ENCODE results near the gene CALD1. TPM values are rescaled to one million over a fixed set of nuclear protein-coding genes. Genes with fewer than 3 reads are reported as not detected.

Gene CALD1
- total RNA-seq, 6 donors from 2014 or later: 98.6 to 156 (median 124) TPM

DNA sequence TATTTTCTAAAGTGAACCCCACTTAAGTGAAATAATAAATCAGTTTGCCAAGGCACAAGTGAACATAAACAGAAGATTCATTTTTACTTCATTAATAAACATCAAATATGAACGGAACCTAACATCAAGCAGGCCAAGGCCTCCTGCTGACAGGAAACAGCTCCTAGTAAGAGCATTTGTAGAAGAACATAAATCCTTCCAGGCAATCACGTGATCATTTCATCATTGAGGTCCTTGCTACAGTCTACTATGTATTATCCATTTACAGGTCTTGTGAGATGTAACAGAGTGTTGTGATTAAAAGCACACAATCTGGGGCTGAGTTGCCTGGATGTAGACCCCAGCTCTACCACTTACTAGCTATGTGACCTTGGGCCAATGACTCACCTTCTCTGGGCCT is 70.6 kb downstream of the CALD1 start:
- no peak for TF ChIP-seq EP300 (IDR thresholded peaks at IDR 0.05)
- TF ChIP-seq, protein P1, sequence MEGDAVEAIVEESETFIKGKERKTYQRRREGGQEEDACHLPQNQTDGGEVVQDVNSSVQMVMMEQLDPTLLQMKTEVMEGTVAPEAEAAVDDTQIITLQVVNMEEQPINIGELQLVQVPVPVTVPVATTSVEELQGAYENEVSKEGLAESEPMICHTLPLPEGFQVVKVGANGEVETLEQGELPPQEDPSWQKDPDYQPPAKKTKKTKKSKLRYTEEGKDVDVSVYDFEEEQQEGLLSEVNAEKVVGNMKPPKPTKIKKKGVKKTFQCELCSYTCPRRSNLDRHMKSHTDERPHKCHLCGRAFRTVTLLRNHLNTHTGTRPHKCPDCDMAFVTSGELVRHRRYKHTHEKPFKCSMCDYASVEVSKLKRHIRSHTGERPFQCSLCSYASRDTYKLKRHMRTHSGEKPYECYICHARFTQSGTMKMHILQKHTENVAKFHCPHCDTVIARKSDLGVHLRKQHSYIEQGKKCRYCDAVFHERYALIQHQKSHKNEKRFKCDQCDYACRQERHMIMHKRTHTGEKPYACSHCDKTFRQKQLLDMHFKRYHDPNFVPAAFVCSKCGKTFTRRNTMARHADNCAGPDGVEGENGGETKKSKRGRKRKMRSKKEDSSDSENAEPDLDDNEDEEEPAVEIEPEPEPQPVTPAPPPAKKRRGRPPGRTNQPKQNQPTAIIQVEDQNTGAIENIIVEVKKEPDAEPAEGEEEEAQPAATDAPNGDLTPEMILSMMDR (IDR thresholded peaks at IDR 0.05): no peak
- peaks cover 0 to 8% (median 0%) of the 10 kb centered on the region in 4 donors for H3K36me3 ChIP-seq
- peaks cover 0 to 15% (median 8%) of the 10 kb centered on the region in 4 donors for H3K4me1 ChIP-seq
- no peaks in the 10 kb centered on the region for H3K27me3 ChIP-seq
- no peak overlapping the region for H3K27ac ChIP-seq
- no peaks in the 10 kb centered on the region for H3K9me3 ChIP-seq
- WGBS, 2 donors: 43 to 46% methylated on average over 2 of the region's 2 CpGs
- ATAC-seq (ENCODE audit: low FRiP score in 2 of 2) (no peak), DNase-seq (no peak)
- H3K4me3 ChIP-seq: no peak overlapping the region

DNA sequence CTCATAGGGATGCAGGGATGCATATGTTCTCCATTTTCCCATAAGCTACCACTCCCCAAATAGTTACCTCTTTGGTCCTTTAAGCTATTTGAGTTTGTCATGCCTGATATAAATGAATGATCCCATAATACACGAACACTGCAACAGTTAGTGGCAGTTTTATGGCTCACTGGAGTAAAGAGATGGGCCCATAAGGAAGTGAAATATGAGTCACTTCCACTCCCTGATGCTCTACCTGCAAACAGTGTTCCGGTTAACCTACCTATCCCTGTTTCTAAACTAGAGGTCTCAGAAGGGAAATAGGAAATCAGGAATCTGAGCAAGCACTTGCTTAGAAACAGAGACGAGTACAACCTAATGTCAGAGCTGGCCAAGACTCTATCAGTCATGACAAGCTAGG is 71.7 kb downstream of the CALD1 start:
- WGBS, 2 donors: 85 to 87% methylated on average over 3 of the region's 3 CpGs
- no peak overlapping the region for H3K27ac ChIP-seq
- no peak for ATAC-seq (ENCODE audit: low FRiP score in 2 of 2)

DNA sequence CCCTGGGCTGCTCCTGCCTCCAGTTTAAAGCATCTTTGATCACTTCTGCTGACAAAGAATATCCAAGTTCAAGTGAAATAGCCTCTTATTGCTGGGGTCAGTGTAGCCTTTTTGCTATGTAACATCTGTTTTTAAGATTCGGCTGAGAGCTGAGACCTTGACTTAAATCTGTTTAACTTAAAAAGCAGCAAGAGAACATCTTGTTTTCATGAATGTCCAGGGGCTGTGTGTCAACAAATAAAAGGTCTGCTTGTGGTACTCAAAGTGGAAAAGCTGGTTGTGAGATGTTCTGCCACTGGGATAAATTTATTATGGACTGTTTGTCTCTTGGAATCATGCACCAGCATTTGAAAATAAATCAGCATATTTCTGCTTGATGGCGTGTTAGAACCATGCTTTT is 73.2 kb downstream of the CALD1 start:
- no peaks in the 10 kb centered on the region for H3K27me3 ChIP-seq
- DNase-seq (no peak), ATAC-seq (ENCODE audit: low FRiP score in 2 of 2) (no peak)
- WGBS, 2 donors: 76 to 90% methylated on average over 2 of the region's 2 CpGs
- TF ChIP-seq EP300 (IDR thresholded peaks at IDR 0.05) (no peak), POLR2AphosphoS5 (IDR thresholded peaks at IDR 0.05) (no peak), POLR2A (IDR thresholded peaks at IDR 0.05) (no peak)
- TF ChIP-seq, protein P1 (IDR thresholded peaks at IDR 0.05): no peak
- no peaks in the 10 kb centered on the region for H3K36me3 ChIP-seq
- H3K4me3 ChIP-seq: no peak overlapping the region
- H3K9me3 ChIP-seq: no peaks in the 10 kb centered on the region
- H3K4me1 ChIP-seq: peaks cover 0 to 27% (median 21%) of the 10 kb centered on the region in 4 donors
- H3K27ac ChIP-seq: peak overlapping the region in 1 of 4 donors; percentile 35

More for the DNA sequence above, 71.7 kb downstream of the CALD1 start:
- no peaks in the 10 kb centered on the region for H3K9me3 ChIP-seq
- H3K36me3 ChIP-seq: no peaks in the 10 kb centered on the region
- H3K4me3 ChIP-seq: no peak overlapping the region
- H3K4me1 ChIP-seq: peaks cover 0 to 26% (median 18%) of the 10 kb centered on the region in 4 donors
- H3K27me3 ChIP-seq: no peaks in the 10 kb centered on the region
- no peak for TF ChIP-seq POLR2AphosphoS5 (IDR thresholded peaks at IDR 0.05)
- TF ChIP-seq POLR2A (IDR thresholded peaks at IDR 0.05): no peak
- DNase-seq: no peak

DNA sequence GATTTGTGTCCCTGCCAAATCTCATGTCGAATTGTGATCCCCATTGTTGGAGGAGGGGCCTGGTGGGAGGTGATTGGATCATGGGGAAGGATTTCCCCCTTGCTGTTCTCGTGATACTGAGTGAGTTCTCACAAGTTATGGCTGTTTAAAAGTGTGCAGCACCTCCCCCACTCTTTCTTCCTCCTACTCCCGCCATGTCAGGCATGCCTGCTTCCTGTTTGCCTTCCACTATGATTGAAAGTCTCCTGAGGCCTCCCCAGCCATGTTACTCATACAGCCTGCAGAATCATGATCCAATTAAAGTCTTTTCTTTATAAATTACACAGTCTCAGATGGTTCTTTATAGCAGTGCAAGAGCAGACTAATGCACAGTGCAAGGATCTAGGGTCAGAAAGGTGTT is 75.4 kb downstream of the CALD1 start:
- TF ChIP-seq POLR2AphosphoS5 (IDR thresholded peaks at IDR 0.05): no peak
- TF ChIP-seq, protein P1 (IDR thresholded peaks at IDR 0.05): no peak
- TF ChIP-seq EP300 (IDR thresholded peaks at IDR 0.05): no peak
- H3K27ac ChIP-seq: peak overlapping the region in 1 of 4 donors; percentile 6
- H3K9me3 ChIP-seq: no peaks in the 10 kb centered on the region
- H3K27me3 ChIP-seq: no peaks in the 10 kb centered on the region
- WGBS, 2 donors: 26 to 32% methylated on average over 3 of the region's 3 CpGs
- no peaks in the 10 kb centered on the region for H3K36me3 ChIP-seq
- ATAC-seq (ENCODE audit: low FRiP score in 2 of 2): peak in 1 of 2 donors; percentile 14
- H3K4me3 ChIP-seq: no peak overlapping the region
- peaks cover 0 to 24% (median 18%) of the 10 kb centered on the region in 4 donors for H3K4me1 ChIP-seq
- DNase-seq: no peak

DNA sequence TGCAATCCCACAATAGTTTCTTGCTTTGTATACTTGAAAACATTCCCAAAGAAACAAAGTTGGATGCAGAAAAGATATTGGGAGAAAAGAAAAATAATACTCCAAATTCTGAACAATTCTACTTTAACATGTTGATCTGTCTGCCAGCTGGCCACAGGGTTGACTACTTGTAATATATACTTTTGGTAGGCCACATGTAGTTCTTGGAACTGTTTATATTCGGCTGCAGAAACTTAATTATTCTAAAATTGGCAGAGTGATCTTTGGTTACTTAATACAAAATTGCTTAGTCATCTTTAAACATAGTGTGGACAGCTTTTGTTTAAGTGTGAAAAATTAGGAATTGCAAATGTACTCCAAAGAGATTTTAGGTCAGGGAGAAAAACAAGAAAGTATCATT is 76.0 kb downstream of the CALD1 start:
- no peak for ATAC-seq (ENCODE audit: low FRiP score in 2 of 2)
- TF ChIP-seq POLR2A (IDR thresholded peaks at IDR 0.05): no peak
- TF ChIP-seq, protein P1 (IDR thresholded peaks at IDR 0.05): no peak
- TF ChIP-seq EP300 (IDR thresholded peaks at IDR 0.05): no peak
- no peak for TF ChIP-seq POLR2AphosphoS5 (IDR thresholded peaks at IDR 0.05)
- H3K4me3 ChIP-seq: no peak overlapping the region
- no peaks in the 10 kb centered on the region for H3K36me3 ChIP-seq
- H3K4me1 ChIP-seq: peaks cover 0 to 23% (median 18%) of the 10 kb centered on the region in 4 donors
- no peaks in the 10 kb centered on the region for H3K27me3 ChIP-seq
- no peak overlapping the region for H3K27ac ChIP-seq
- WGBS, 2 donors: 29 to 48% methylated on average over 1 of the region's 1 CpG
- no peak for DNase-seq
- no peaks in the 10 kb centered on the region for H3K9me3 ChIP-seq

All from upper lobe of left lung (tissue), 6 donors.